ENCODE results near the gene MRE11.

The MRE11 gene

DNA sequence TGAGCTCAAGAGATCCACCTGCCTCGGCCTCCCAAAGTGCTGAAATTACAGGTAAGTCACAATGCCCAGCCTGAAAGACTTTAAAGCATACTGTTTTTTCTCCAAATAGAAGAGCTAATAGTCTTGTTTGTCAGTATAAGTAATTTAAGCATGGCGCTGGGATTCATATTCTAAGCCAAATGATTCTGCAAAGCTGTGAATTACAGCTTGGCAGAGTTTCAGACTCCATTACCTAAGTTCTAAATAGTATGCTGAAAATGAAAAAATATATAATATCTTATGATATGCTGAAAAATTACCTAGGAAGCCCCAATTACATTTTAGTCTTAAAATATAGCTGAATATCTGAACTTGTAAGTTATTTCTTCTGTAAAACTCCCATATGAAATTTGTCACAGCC is 39.3 kb downstream of the MRE11 start:
- Histone ChIP-seq H3K27ac (ENCODE audit: low read depth, low read length) (no peak overlapping the region), H3K14ac (ENCODE audit: low read length) (no peak overlapping the region), H3K4ac (ENCODE audit: low read depth, low read length) (no peak overlapping the region), H4K8ac (ENCODE audit: low read depth, low read length) (no peak overlapping the region), H4K12ac (ENCODE audit: low read depth, low read length) (no peak overlapping the region), H3K9ac (ENCODE audit: low read length) (no peak overlapping the region), H2BK120ac (ENCODE audit: insufficient read depth, low read length, poor library complexity) (no peak overlapping the region), H3K4me2 (ENCODE audit: low read length) (no peak overlapping the region), H3K9me3 (ENCODE audit: insufficient read depth, low read depth, low read length) (no peaks in the 10 kb centered on the region), H3K4me1 (ENCODE audit: control insufficient read depth in 1 of 2, insufficient read depth in 2 of 2, low read length in 2 of 2) (peaks cover 0 to 2% of the 10 kb centered on the region in 2 experiments), H3K27me3 (ENCODE audit: insufficient read depth, low read length) (no peaks in the 10 kb centered on the region), H3K36me3 (ENCODE audit: control insufficient read depth in 1 of 2, insufficient read depth in 2 of 2, low read length in 2 of 2) (no peaks in the 10 kb centered on the region), H2AFZ (ENCODE audit: insufficient read depth, low read length, poor library complexity) (no peak overlapping the region), H3K18ac (ENCODE audit: low read length) (no peak overlapping the region), H2BK5ac (ENCODE audit: low read depth, low read length, poor library complexity) (no peak overlapping the region), H3K79me1 (ENCODE audit: low read length) (no peaks in the 10 kb centered on the region), H3K79me2 (ENCODE audit: control insufficient read depth, insufficient read depth, low read length, poor library complexity) (no peaks in the 10 kb centered on the region), H4K91ac (ENCODE audit: low read depth, low read length) (no peak overlapping the region), H3K4me3 (ENCODE audit: low read depth, low read length) (no peak overlapping the region), H2AK5ac (ENCODE audit: low read length) (no peak overlapping the region), H3K23ac (ENCODE audit: low read length) (no peak overlapping the region), H2BK12ac (ENCODE audit: low read length) (no peak overlapping the region)
- no peak for DNase-seq
- no CpG with 5 or more reads among the region's 2 CpGs for WGBS (ENCODE audit: extremely low coverage, insufficient coverage, insufficient read length)

DNA sequence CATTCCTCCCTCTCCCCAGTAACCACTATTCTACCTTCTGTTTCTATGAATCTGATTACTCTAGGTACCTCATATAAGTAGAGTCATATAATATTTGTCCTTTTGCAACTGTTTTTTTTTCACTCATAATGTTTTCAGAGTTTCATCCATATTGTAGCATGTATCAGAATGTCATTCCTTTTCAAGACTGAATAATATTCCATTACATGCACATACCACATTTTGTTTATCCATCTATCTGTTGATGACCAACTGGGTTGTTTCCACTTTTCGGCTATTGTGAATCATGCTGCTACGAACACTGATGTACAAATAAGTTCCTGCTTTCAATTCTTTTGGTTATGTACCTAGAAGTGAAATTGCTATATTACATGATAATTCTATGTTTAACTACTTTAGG is 40.7 kb downstream of the MRE11 start:
- Histone ChIP-seq H2BK12ac (ENCODE audit: low read length) (no peak overlapping the region), H3K79me1 (ENCODE audit: low read length) (no peaks in the 10 kb centered on the region), H2AFZ (ENCODE audit: insufficient read depth, low read length, poor library complexity) (no peak overlapping the region), H3K14ac (ENCODE audit: low read length) (no peak overlapping the region), H3K79me2 (ENCODE audit: control insufficient read depth, insufficient read depth, low read length, poor library complexity) (no peaks in the 10 kb centered on the region), H4K91ac (ENCODE audit: low read depth, low read length) (no peak overlapping the region), H2AK5ac (ENCODE audit: low read length) (no peak overlapping the region), H3K18ac (ENCODE audit: low read length) (no peak overlapping the region), H3K27me3 (ENCODE audit: insufficient read depth, low read length) (no peaks in the 10 kb centered on the region), H4K8ac (ENCODE audit: low read depth, low read length) (no peak overlapping the region), H3K27ac (ENCODE audit: low read depth, low read length) (no peak overlapping the region), H3K36me3 (ENCODE audit: control insufficient read depth in 1 of 2, insufficient read depth in 2 of 2, low read length in 2 of 2) (peaks cover 0 to 2% of the 10 kb centered on the region in 2 experiments), H3K4me3 (ENCODE audit: low read depth, low read length) (no peak overlapping the region), H3K23ac (ENCODE audit: low read length) (no peak overlapping the region), H2BK5ac (ENCODE audit: low read depth, low read length, poor library complexity) (no peak overlapping the region), H3K9me3 (ENCODE audit: insufficient read depth, low read depth, low read length) (no peaks in the 10 kb centered on the region), H3K4ac (ENCODE audit: low read depth, low read length) (no peak overlapping the region), H3K9ac (ENCODE audit: low read length) (no peak overlapping the region), H4K12ac (ENCODE audit: low read depth, low read length) (no peak overlapping the region), H3K4me1 (ENCODE audit: control insufficient read depth in 1 of 2, insufficient read depth in 2 of 2, low read length in 2 of 2) (peaks cover 0 to 2% of the 10 kb centered on the region in 2 experiments), H2BK120ac (ENCODE audit: insufficient read depth, low read length, poor library complexity) (no peak overlapping the region), H3K4me2 (ENCODE audit: low read length) (no peak overlapping the region)
- no CpG with 5 or more reads among the region's 2 CpGs for WGBS (ENCODE audit: extremely low coverage, insufficient coverage, insufficient read length)
- no peak for DNase-seq

DNA sequence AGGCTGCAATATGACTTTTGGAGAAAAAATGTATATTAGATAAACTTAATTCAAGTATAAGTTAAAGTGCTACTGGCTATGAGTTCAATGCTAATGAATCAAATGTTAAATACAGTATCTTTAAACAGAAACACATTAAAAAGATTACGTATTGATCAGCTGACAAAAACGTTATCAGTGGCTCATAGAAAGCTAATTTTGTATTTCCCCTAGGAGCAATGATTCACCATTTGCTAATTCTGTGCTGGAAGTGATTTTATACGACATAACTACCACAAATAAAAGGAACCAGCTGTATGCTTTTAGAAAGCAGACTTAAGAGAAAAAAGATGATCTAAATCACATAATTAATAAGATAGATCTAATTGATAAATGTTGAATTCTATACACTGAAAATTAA is 43.6 kb downstream of the MRE11 start:
- no peaks in the 10 kb centered on the region for H3K4me1 ChIP-seq (ENCODE audit: control insufficient read depth in 1 of 2, insufficient read depth in 2 of 2, low read length in 2 of 2)
- H3K27me3 ChIP-seq (ENCODE audit: insufficient read depth, low read length): no peaks in the 10 kb centered on the region
- no peak overlapping the region for H3K27ac ChIP-seq (ENCODE audit: low read depth, low read length)
- H3K79me1 ChIP-seq (ENCODE audit: low read length): no peaks in the 10 kb centered on the region
- no peak overlapping the region for H3K4me2 ChIP-seq (ENCODE audit: low read length)
- no peak overlapping the region for H4K12ac ChIP-seq (ENCODE audit: low read depth, low read length)
- H3K18ac ChIP-seq (ENCODE audit: low read length): no peak overlapping the region
- no peaks in the 10 kb centered on the region for H3K79me2 ChIP-seq (ENCODE audit: control insufficient read depth, insufficient read depth, low read length, poor library complexity)
- H4K8ac ChIP-seq (ENCODE audit: low read depth, low read length): no peak overlapping the region
- no peak overlapping the region for H3K9ac ChIP-seq (ENCODE audit: low read length)
- no peak overlapping the region for H2BK120ac ChIP-seq (ENCODE audit: insufficient read depth, low read length, poor library complexity)
- no peaks in the 10 kb centered on the region for H3K9me3 ChIP-seq (ENCODE audit: insufficient read depth, low read depth, low read length)
- WGBS (ENCODE audit: extremely low coverage, insufficient coverage, insufficient read length): no CpG with 5 or more reads among the region's 3 CpGs
- H4K91ac ChIP-seq (ENCODE audit: low read depth, low read length): no peak overlapping the region
- H3K4ac ChIP-seq (ENCODE audit: low read depth, low read length): no peak overlapping the region
- H3K14ac ChIP-seq (ENCODE audit: low read length): no peak overlapping the region
- H3K36me3 ChIP-seq (ENCODE audit: control insufficient read depth in 1 of 2, insufficient read depth in 2 of 2, low read length in 2 of 2): peaks cover 0 to 2% of the 10 kb centered on the region in 2 experiments
- no peak overlapping the region for H3K4me3 ChIP-seq (ENCODE audit: low read depth, low read length)
- no peak overlapping the region for H2BK12ac ChIP-seq (ENCODE audit: low read length)
- no peak overlapping the region for H2AK5ac ChIP-seq (ENCODE audit: low read length)
- no peak overlapping the region for H2AFZ ChIP-seq (ENCODE audit: insufficient read depth, low read length, poor library complexity)
- H3K23ac ChIP-seq (ENCODE audit: low read length): no peak overlapping the region
- DNase-seq: no peak
- no peak overlapping the region for H2BK5ac ChIP-seq (ENCODE audit: low read depth, low read length, poor library complexity)

DNA sequence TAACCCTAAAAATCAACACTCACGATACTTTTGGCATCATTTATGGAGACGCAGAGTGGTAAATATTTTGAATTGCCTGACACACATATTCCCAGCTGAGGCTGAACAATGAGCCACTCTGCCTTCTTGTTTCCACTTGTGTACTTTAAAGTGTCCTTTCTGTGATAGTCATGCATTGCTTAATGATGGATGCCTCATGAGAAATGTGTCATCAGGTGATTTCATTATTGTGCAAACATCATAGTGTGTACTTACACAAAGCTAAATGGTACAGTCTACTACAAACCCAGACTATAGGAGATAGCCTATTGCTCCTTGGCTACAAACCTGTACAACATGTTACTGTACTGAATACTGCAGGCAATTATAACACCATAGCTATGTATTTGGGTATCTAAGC is 44.2 kb downstream of the MRE11 start:
- Histone ChIP-seq H3K9ac (ENCODE audit: low read length) (no peak overlapping the region), H3K14ac (ENCODE audit: low read length) (no peak overlapping the region), H3K79me1 (ENCODE audit: low read length) (no peaks in the 10 kb centered on the region), H3K4me2 (ENCODE audit: low read length) (no peak overlapping the region), H4K8ac (ENCODE audit: low read depth, low read length) (no peak overlapping the region), H2BK5ac (ENCODE audit: low read depth, low read length, poor library complexity) (no peak overlapping the region), H3K27ac (ENCODE audit: low read depth, low read length) (no peak overlapping the region), H3K9me3 (ENCODE audit: insufficient read depth, low read depth, low read length) (no peaks in the 10 kb centered on the region), H3K79me2 (ENCODE audit: control insufficient read depth, insufficient read depth, low read length, poor library complexity) (no peaks in the 10 kb centered on the region), H3K4me1 (ENCODE audit: control insufficient read depth in 1 of 2, insufficient read depth in 2 of 2, low read length in 2 of 2) (no peaks in the 10 kb centered on the region), H3K4me3 (ENCODE audit: low read depth, low read length) (no peak overlapping the region), H3K36me3 (ENCODE audit: control insufficient read depth in 1 of 2, insufficient read depth in 2 of 2, low read length in 2 of 2) (peaks cover 0 to 2% of the 10 kb centered on the region in 2 experiments), H4K12ac (ENCODE audit: low read depth, low read length) (no peak overlapping the region), H3K18ac (ENCODE audit: low read length) (no peak overlapping the region), H2AK5ac (ENCODE audit: low read length) (no peak overlapping the region), H2BK12ac (ENCODE audit: low read length) (no peak overlapping the region), H4K91ac (ENCODE audit: low read depth, low read length) (no peak overlapping the region), H3K23ac (ENCODE audit: low read length) (no peak overlapping the region), H2AFZ (ENCODE audit: insufficient read depth, low read length, poor library complexity) (no peak overlapping the region), H2BK120ac (ENCODE audit: insufficient read depth, low read length, poor library complexity) (no peak overlapping the region), H3K27me3 (ENCODE audit: insufficient read depth, low read length) (no peaks in the 10 kb centered on the region), H3K4ac (ENCODE audit: low read depth, low read length) (no peak overlapping the region)
- DNase-seq: peak; percentile 35 to 61
- no CpG with 5 or more reads among the region's 2 CpGs for WGBS (ENCODE audit: extremely low coverage, insufficient coverage, insufficient read length)
